ENCODE measurements around the gene UBTD1.
"Not testable (repeated sequence)": the region's sequence is repeated elsewhere in the genome, so short reads cannot be mapped to it uniquely, and the experiment has no call there.

Gene UBTD1

GRCh38 chr10:97474918-97475317, 23.8 kb upstream of the UBTD1 start:
- in situ Hi-C loops (cut with HindIII; ENCODE audit: low pct_ligation_motif_present, low sequenced_read_pairs) = no loop called here
- no peak for DNase-seq
- Histone ChIP-seq H3K36me3 (replicated peaks) (peaks cover 74% of the 10 kb centered on the region), H3K4me3 (ENCODE audit: low read depth, low read length) (no peak overlapping the region), H3K27ac (no peak overlapping the region), H3K27me3 (replicated peaks) (no peaks in the 10 kb centered on the region)
- TF ChIP-seq CTCF (IDR thresholded peaks at IDR 0.05; ENCODE audit: low read depth, low read length, missing control alignments) = no peak

- Histone ChIP-seq H3K4me3 (ENCODE audit: low read depth, low read length) (no peak overlapping the region), H3K27ac (no peak overlapping the region), H3K36me3 (replicated peaks) (peaks cover 76% of the 10 kb centered on the region), H3K27me3 (replicated peaks) (no peaks in the 10 kb centered on the region)
- DNase-seq = peak; percentile 40
- in situ Hi-C loops (cut with HindIII; ENCODE audit: low pct_ligation_motif_present, low sequenced_read_pairs) = no loop called here
- TF ChIP-seq CTCF (IDR thresholded peaks at IDR 0.05; ENCODE audit: low read depth, low read length, missing control alignments) = no peak
These were observed 22.7 kb upstream of the UBTD1 start for GRCh38 chr10:97475936-97476594.

GRCh38 chr10:97479410-97479809, 19.3 kb upstream of the UBTD1 start:
- H3K27ac ChIP-seq; DNase-seq; H3K4me3 ChIP-seq (ENCODE audit: low read depth, low read length); in situ Hi-C loops (cut with HindIII; ENCODE audit: low pct_ligation_motif_present, low sequenced_read_pairs); H3K27me3 ChIP-seq (replicated peaks): not testable (repeated sequence)
- H3K36me3 ChIP-seq (replicated peaks) = peaks cover 63% of the 10 kb centered on the region

GRCh38 chr10:97479939-97480338, 18.8 kb upstream of the UBTD1 start:
- in situ Hi-C loops (cut with HindIII; ENCODE audit: low pct_ligation_motif_present, low sequenced_read_pairs) = no loop called here
- Histone ChIP-seq H3K4me3 (ENCODE audit: low read depth, low read length) (no peak overlapping the region), H3K27me3 (replicated peaks) (no peaks in the 10 kb centered on the region), H3K27ac (no peak overlapping the region), H3K36me3 (replicated peaks) (peaks cover 61% of the 10 kb centered on the region)
- DNase-seq = no peak
- TF ChIP-seq CTCF (IDR thresholded peaks at IDR 0.05; ENCODE audit: low read depth, low read length, missing control alignments) = no peak

- peaks cover 58% of the 10 kb centered on the region for H3K36me3 ChIP-seq (replicated peaks)
- no peaks in the 10 kb centered on the region for H3K27me3 ChIP-seq (replicated peaks)
- H3K4me3 ChIP-seq (ENCODE audit: low read depth, low read length) = no peak overlapping the region
- no peak for TF ChIP-seq CTCF (IDR thresholded peaks at IDR 0.05; ENCODE audit: low read depth, low read length, missing control alignments)
- H3K27ac ChIP-seq = no peak overlapping the region
- DNase-seq = no peak
- in situ Hi-C loops (cut with HindIII; ENCODE audit: low pct_ligation_motif_present, low sequenced_read_pairs) = no loop called here
These were observed 17.7 kb upstream of the UBTD1 start for GRCh38 chr10:97481071-97481470.

- no peak for TF ChIP-seq CTCF (IDR thresholded peaks at IDR 0.05; ENCODE audit: low read depth, low read length, missing control alignments)
- Histone ChIP-seq H3K27me3 (replicated peaks) (no peaks in the 10 kb centered on the region), H3K4me3 (ENCODE audit: low read depth, low read length) (no peak overlapping the region), H3K36me3 (replicated peaks) (peaks cover 46% of the 10 kb centered on the region), H3K27ac (no peak overlapping the region)
- DNase-seq = no peak
- in situ Hi-C loops (cut with HindIII; ENCODE audit: low pct_ligation_motif_present, low sequenced_read_pairs) = no loop called here
These were observed 16.3 kb upstream of the UBTD1 start for GRCh38 chr10:97482381-97482780.

Data from brain microvascular endothelial cell (primary cell).